ENCODE results near the gene CNDP2.

GRCh38 chr18:74526488-74526887 is 30.3 kb downstream of the CNDP2 start:
- TF ChIP-seq CTCF (IDR thresholded peaks at IDR 0.05) (no peak), POLR2A (IDR thresholded peaks at IDR 0.05) (no peak)

Measured in breast epithelium (tissue), 3 donors.